Measurements from ENCODE around the gene TMCO5A. TPM values are rescaled to one million over a fixed set of nuclear protein-coding genes. Genes with fewer than 3 reads are reported as not detected.

TMCO5A gene
- polyA plus RNA-seq, 1 donor from 2014 or later: not detected

DNA sequence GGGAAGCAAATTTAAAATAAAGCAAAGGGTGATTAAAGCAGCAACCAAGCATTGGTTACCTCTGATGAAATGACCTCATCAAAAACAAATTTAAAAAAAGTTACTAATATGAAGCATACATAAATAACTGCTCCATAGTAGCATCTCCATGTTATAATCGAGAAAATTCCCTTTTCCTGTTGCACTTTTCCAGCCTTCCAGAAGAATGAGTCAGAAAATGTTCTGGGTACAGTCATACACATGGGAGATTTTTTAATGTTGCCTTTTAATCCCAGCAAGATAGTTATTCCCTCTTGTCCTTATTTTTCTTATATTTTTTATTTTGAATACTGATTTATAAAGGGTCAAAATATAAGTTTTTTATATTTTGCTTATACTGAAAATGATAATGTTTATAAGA is 2.6 kb upstream of the TMCO5A start:
- Histone ChIP-seq H3K4me3 (ENCODE audit: low read length) (no peak overlapping the region), H3K9ac (ENCODE audit: low read length) (no peak overlapping the region), H2AFZ (ENCODE audit: low read depth, low read length) (no peak overlapping the region), H3K79me2 (replicated peaks; ENCODE audit: insufficient read depth, low read length) (no peaks in the 10 kb centered on the region), H3K9me3 (ENCODE audit: low read length) (no peaks in the 10 kb centered on the region), H3K9me2 (ENCODE audit: insufficient read depth, low read length) (no peaks in the 10 kb centered on the region), H4K20me1 (ENCODE audit: insufficient read depth) (no peaks in the 10 kb centered on the region), H3F3A (ENCODE audit: insufficient read depth, low read length, poor library complexity, severe bottlenecking) (no peaks in the 10 kb centered on the region), H3K27me3 (ENCODE audit: insufficient read depth, low read depth, low read length) (no peaks in the 10 kb centered on the region), H3K36me3 (ENCODE audit: insufficient read depth, low read length) (no peaks in the 10 kb centered on the region), H3K4me2 (ENCODE audit: low read length) (no peak overlapping the region), H3K27ac (ENCODE audit: low read length) (no peak overlapping the region)
- no peak for TF ChIP-seq EP300 (conservative IDR thresholded peaks at IDR 0.05; ENCODE audit: poor library complexity, severe bottlenecking)
- no peak for TF ChIP-seq RAD21 (conservative IDR thresholded peaks at IDR 0.05)
- TF ChIP-seq, protein P1, sequence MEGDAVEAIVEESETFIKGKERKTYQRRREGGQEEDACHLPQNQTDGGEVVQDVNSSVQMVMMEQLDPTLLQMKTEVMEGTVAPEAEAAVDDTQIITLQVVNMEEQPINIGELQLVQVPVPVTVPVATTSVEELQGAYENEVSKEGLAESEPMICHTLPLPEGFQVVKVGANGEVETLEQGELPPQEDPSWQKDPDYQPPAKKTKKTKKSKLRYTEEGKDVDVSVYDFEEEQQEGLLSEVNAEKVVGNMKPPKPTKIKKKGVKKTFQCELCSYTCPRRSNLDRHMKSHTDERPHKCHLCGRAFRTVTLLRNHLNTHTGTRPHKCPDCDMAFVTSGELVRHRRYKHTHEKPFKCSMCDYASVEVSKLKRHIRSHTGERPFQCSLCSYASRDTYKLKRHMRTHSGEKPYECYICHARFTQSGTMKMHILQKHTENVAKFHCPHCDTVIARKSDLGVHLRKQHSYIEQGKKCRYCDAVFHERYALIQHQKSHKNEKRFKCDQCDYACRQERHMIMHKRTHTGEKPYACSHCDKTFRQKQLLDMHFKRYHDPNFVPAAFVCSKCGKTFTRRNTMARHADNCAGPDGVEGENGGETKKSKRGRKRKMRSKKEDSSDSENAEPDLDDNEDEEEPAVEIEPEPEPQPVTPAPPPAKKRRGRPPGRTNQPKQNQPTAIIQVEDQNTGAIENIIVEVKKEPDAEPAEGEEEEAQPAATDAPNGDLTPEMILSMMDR (IDR thresholded peaks at IDR 0.05; ENCODE audit: poor library complexity, severe bottlenecking): no peak
- no peak for TF ChIP-seq MXI1 (conservative IDR thresholded peaks at IDR 0.05; ENCODE audit: poor library complexity, severe bottlenecking)
- TF ChIP-seq, protein P2, sequence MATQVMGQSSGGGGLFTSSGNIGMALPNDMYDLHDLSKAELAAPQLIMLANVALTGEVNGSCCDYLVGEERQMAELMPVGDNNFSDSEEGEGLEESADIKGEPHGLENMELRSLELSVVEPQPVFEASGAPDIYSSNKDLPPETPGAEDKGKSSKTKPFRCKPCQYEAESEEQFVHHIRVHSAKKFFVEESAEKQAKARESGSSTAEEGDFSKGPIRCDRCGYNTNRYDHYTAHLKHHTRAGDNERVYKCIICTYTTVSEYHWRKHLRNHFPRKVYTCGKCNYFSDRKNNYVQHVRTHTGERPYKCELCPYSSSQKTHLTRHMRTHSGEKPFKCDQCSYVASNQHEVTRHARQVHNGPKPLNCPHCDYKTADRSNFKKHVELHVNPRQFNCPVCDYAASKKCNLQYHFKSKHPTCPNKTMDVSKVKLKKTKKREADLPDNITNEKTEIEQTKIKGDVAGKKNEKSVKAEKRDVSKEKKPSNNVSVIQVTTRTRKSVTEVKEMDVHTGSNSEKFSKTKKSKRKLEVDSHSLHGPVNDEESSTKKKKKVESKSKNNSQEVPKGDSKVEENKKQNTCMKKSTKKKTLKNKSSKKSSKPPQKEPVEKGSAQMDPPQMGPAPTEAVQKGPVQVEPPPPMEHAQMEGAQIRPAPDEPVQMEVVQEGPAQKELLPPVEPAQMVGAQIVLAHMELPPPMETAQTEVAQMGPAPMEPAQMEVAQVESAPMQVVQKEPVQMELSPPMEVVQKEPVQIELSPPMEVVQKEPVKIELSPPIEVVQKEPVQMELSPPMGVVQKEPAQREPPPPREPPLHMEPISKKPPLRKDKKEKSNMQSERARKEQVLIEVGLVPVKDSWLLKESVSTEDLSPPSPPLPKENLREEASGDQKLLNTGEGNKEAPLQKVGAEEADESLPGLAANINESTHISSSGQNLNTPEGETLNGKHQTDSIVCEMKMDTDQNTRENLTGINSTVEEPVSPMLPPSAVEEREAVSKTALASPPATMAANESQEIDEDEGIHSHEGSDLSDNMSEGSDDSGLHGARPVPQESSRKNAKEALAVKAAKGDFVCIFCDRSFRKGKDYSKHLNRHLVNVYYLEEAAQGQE (IDR thresholded peaks at IDR 0.05; ENCODE audit: borderline replicate concordance): no peak
- TF ChIP-seq TAF1 (IDR thresholded peaks at IDR 0.05; ENCODE audit: low read depth): no peak
- no peak for TF ChIP-seq POLR2AphosphoS5 (IDR thresholded peaks at IDR 0.05)
- no peak for TF ChIP-seq EZH2 (IDR thresholded peaks at IDR 0.05; ENCODE audit: borderline replicate concordance, insufficient read depth, low read length, poor library complexity, severe bottlenecking)
- TF ChIP-seq SMC3 (conservative IDR thresholded peaks at IDR 0.05; ENCODE audit: poor library complexity): no peak

DNA sequence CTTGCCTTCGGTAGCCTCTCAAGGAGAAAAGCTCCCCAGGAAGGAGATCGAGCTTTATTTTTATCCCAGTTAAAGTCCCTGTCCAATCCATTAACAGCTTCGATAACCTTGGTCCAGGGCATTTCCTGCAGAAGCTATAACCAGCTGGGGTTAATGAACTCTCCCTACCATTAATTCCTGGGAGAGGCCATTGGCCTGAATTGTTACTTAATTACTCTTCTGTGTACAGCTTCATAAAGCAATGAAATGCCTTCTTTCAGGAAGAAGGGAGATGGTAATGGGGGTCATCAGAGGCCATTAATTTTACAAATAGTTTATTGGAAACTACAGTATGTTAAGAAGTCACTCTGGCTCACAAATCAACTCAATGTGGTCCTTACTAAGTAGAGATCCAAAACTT is 1.9 kb upstream of the TMCO5A start:
- TF ChIP-seq EZH2 (IDR thresholded peaks at IDR 0.05; ENCODE audit: borderline replicate concordance, insufficient read depth, low read length, poor library complexity, severe bottlenecking) (no peak), TAF1 (IDR thresholded peaks at IDR 0.05; ENCODE audit: low read depth) (no peak), SMC3 (conservative IDR thresholded peaks at IDR 0.05; ENCODE audit: poor library complexity) (no peak)
- TF ChIP-seq, protein P1 (IDR thresholded peaks at IDR 0.05; ENCODE audit: poor library complexity, severe bottlenecking): no peak
- Histone ChIP-seq H3K36me3 (ENCODE audit: insufficient read depth, low read length) (no peaks in the 10 kb centered on the region), H3K4me2 (ENCODE audit: low read length) (no peak overlapping the region), H3K9ac (ENCODE audit: low read length) (no peak overlapping the region), H3K27ac (ENCODE audit: low read length) (no peak overlapping the region), H2AFZ (ENCODE audit: low read depth, low read length) (no peak overlapping the region), H3K4me3 (ENCODE audit: low read length) (no peak overlapping the region), H3K9me3 (ENCODE audit: low read length) (no peaks in the 10 kb centered on the region), H3F3A (ENCODE audit: insufficient read depth, low read length, poor library complexity, severe bottlenecking) (no peaks in the 10 kb centered on the region), H4K20me1 (ENCODE audit: insufficient read depth) (no peaks in the 10 kb centered on the region), H3K27me3 (ENCODE audit: insufficient read depth, low read depth, low read length) (no peaks in the 10 kb centered on the region), H3K79me2 (replicated peaks; ENCODE audit: insufficient read depth, low read length) (no peaks in the 10 kb centered on the region), H3K9me2 (ENCODE audit: insufficient read depth, low read length) (no peaks in the 10 kb centered on the region)

Measured in neural cell (in vitro differentiated cells).